Thyroid gland (tissue), 4 donors: ENCODE measurements around the gene BAHD1.

Source experiments
- POLR2A ChIP-seq, 2 donors: fragments of 450-650 bp; IDR thresholded peaks; one replicate each; pipeline ENCODE4 v1.6.1; 2017; ENCODE audit warnings: antibody characterized with exemption in 2 of 2, mild to moderate bottlenecking in 2 of 2, moderate library complexity in 1 of 2
- TF ChIP-seq, protein P1 (sequence below), 6 experiments: fragments of 200-600 bp in 3 of 6; fragments of 450-650 bp in 3 of 6; sonication (generic) in 3 of 6; IDR thresholded peaks; one replicate each; pipeline ENCODE4 v1.5.1; 2016 to 2019; ENCODE audit warnings: antibody characterized with exemption in 6 of 6, mild to moderate bottlenecking in 2 of 6, inconsistent platforms in 1 of 6, moderate library complexity in 1 of 6

GRCh38 chr15:40489274-40490175 lies 48.8 kb downstream of the BAHD1 start:
- TF ChIP-seq, protein P1, sequence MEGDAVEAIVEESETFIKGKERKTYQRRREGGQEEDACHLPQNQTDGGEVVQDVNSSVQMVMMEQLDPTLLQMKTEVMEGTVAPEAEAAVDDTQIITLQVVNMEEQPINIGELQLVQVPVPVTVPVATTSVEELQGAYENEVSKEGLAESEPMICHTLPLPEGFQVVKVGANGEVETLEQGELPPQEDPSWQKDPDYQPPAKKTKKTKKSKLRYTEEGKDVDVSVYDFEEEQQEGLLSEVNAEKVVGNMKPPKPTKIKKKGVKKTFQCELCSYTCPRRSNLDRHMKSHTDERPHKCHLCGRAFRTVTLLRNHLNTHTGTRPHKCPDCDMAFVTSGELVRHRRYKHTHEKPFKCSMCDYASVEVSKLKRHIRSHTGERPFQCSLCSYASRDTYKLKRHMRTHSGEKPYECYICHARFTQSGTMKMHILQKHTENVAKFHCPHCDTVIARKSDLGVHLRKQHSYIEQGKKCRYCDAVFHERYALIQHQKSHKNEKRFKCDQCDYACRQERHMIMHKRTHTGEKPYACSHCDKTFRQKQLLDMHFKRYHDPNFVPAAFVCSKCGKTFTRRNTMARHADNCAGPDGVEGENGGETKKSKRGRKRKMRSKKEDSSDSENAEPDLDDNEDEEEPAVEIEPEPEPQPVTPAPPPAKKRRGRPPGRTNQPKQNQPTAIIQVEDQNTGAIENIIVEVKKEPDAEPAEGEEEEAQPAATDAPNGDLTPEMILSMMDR (IDR thresholded peaks at IDR 0.05), result no peak
- TF ChIP-seq POLR2A (IDR thresholded peaks at IDR 0.05), result no peak
